Measurements from ENCODE around the gene SLC18B1.

Gene SLC18B1

DNA sequence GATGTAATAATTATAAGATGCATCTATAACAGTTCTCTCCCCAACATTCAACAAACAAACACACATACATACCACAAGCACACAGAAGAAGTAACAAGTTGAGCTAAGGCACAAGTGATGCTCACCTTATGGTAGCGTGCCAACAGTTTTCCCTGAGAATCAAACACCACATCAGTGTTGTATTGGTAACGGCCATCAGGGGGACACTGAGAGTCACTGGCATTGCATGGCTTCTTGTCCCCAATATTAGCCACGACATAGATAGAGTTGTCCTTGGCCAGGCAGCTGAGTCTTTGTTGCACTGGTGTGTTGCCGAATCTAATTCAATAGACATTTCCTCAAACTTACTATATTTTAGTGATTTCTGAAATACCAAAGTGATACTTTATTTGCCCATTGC is 69.8 kb downstream of the SLC18B1 start:
- Histone ChIP-seq H4K20me1 (no peaks in the 10 kb centered on the region), H3K27ac (no peak overlapping the region), H3K9me3 (no peaks in the 10 kb centered on the region), H3K4me2 (no peak overlapping the region), H3K27me3 (no peaks in the 10 kb centered on the region), H3K9ac (no peak overlapping the region), H3K36me3 (no peaks in the 10 kb centered on the region), H3K4me3 (no peak overlapping the region), H3K4me1 (no peaks in the 10 kb centered on the region)
- TF ChIP-seq Cebpa-rat (IDR thresholded peaks at IDR 0.05), result no peak

DNA sequence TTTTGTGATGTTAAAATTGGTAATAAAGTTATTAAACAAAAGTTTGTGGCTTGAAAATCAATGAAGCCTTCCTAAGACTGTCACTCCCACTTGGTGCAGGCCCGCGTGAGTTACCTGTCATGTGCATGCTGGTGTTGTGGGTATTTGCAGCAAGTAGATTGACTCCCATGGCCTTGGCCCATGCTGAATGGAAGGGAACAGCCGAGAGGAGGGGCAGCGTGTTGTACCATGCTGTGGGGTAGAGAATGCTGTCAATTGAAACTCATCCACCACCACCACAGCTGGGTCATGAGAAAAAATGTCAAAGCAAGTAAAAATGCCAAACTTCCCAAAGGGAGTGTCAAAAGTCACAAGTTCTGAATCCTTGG is 71.8 kb downstream of the SLC18B1 start:
- Histone ChIP-seq H3K27me3 (no peaks in the 10 kb centered on the region), H3K4me1 (no peaks in the 10 kb centered on the region), H3K36me3 (no peaks in the 10 kb centered on the region), H3K9ac (no peak overlapping the region), H4K20me1 (no peaks in the 10 kb centered on the region), H3K4me2 (no peak overlapping the region), H3K4me3 (no peak overlapping the region), H3K9me3 (no peaks in the 10 kb centered on the region), H3K27ac (no peak overlapping the region)
- TF ChIP-seq Cebpa-rat (IDR thresholded peaks at IDR 0.05), result no peak

- no peak overlapping the region for H3K27ac ChIP-seq
- no peaks in the 10 kb centered on the region for H3K9me3 ChIP-seq
- no peak for TF ChIP-seq Cebpa-rat (IDR thresholded peaks at IDR 0.05)
- H3K36me3 ChIP-seq, result no peaks in the 10 kb centered on the region
- no peak overlapping the region for H3K9ac ChIP-seq
- no peak overlapping the region for H3K4me2 ChIP-seq
- H3K27me3 ChIP-seq, result no peaks in the 10 kb centered on the region
- no peaks in the 10 kb centered on the region for H4K20me1 ChIP-seq
- H3K4me3 ChIP-seq, result no peak overlapping the region
- H3K4me1 ChIP-seq, result no peaks in the 10 kb centered on the region
These were observed 72.4 kb downstream of the SLC18B1 start for GRCh38 chr6:132725947-132726607.

DNA sequence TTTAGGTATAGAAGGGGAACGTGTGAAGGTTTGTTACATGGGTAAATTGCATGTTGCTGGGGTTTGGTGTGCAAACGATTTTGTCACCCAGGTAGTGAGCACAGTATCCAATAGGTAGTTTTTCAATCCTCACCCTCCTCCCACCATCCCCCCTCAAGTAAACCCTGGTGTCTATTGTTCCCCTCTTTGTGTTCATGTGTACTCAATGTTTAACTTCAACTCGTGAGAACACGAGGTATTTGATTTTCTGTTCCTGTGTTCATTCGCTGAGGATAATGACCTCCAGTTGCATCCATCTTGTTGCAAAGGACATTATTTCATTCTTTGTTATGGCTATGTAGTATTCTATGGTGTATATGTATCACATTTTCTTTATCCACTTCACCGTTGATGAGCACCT is 73.0 kb downstream of the SLC18B1 start:
- H4K20me1 ChIP-seq, result no peaks in the 10 kb centered on the region

DNA sequence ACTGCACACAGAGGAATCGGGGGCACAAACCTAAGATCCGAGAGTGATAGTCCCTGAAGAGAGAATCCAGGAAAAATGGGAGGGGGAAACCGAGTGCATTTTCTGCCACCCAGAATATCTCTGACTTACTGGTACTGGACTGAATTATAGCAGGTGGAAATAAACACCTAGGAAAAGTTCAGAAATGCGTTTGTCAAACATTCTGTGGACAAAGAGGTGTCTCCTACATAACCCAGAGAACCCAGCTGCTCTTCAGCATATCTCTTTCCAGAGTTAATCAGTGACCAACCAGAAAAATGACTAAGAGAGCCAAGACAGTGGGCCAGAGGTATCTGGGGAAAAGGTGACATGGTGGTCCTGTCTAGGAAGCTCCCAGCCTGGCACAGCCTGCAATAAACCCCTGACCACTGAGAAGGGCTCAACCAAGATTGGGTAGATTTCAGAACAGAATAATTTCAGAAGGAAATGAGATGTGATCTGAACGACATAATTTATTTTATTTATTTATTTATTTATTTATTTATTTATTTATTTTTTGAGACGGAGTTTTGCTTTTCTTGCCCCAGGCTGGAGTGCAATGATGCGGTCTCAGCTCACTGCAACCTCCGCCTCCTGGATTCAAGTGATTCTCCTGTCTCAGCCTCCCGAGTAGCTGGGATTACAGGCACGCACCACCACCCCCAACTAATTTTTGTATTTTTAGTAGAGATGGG is 78.5 kb downstream of the SLC18B1 start:
- Histone ChIP-seq H3K27me3 (no peaks in the 10 kb centered on the region), H3K36me3 (no peaks in the 10 kb centered on the region)

More for the DNA sequence above, 73.0 kb downstream of the SLC18B1 start:
- H3K36me3 ChIP-seq, result no peaks in the 10 kb centered on the region
- no peaks in the 10 kb centered on the region for H3K9me3 ChIP-seq
- H3K4me1 ChIP-seq, result no peaks in the 10 kb centered on the region
- H3K4me2 ChIP-seq, result no peak overlapping the region
- no peak overlapping the region for H3K27ac ChIP-seq
- H3K4me3 ChIP-seq, result no peak overlapping the region
- no peak for TF ChIP-seq Cebpa-rat (IDR thresholded peaks at IDR 0.05)
- no peaks in the 10 kb centered on the region for H3K27me3 ChIP-seq
- H3K9ac ChIP-seq, result no peak overlapping the region

More for the DNA sequence above, 78.5 kb downstream of the SLC18B1 start:
- no peaks in the 10 kb centered on the region for H3K4me1 ChIP-seq
- no peak overlapping the region for H3K9ac ChIP-seq
- no peak overlapping the region for H3K27ac ChIP-seq
- H3K4me2 ChIP-seq, result no peak overlapping the region
- H3K4me3 ChIP-seq, result no peak overlapping the region
- no peaks in the 10 kb centered on the region for H3K9me3 ChIP-seq
- no peaks in the 10 kb centered on the region for H4K20me1 ChIP-seq
- no peak for TF ChIP-seq Cebpa-rat (IDR thresholded peaks at IDR 0.05)
